GM10248 (cell line): ENCODE data around the gene SIGLEC10.
"Not testable (repeated sequence)": the region's sequence is repeated elsewhere in the genome, so short reads cannot be mapped to it uniquely, and the experiment has no call there.

Experiments
- CTCF ChIA-PET: fragments of 300-600 bp; sonication (Branson Sonifier 250); formaldehyde crosslinking; extraction: SDS; loops from one replicate; lab custom pipeline; 2021; ENCODE audit warnings: antibody characterized with exemption; lab: Yijun Ruan, JAX
- POLR2A ChIA-PET: fragments of 350-650 bp; sonication (Branson Sonifier 250); formaldehyde crosslinking; extraction: SDS; loops from one replicate; lab custom pipeline; 2020; ENCODE audit warnings: antibody characterized with exemption; lab: Yijun Ruan, JAX
- DNase-seq: peaks from one replicate; pipeline ENCODE4 v3.0.0; 2012; ENCODE audit errors: extremely low spot score
- TF ChIP-seq, protein P1 (sequence below): IDR thresholded peaks from 2 replicates; pipeline ENCODE4 v1.5.1; 2012; ENCODE audit warnings: mild to moderate bottlenecking, low read depth; ENCODE audit errors: extremely low read depth, missing control alignments, control extremely low read depth

SIGLEC10 gene

DNA sequence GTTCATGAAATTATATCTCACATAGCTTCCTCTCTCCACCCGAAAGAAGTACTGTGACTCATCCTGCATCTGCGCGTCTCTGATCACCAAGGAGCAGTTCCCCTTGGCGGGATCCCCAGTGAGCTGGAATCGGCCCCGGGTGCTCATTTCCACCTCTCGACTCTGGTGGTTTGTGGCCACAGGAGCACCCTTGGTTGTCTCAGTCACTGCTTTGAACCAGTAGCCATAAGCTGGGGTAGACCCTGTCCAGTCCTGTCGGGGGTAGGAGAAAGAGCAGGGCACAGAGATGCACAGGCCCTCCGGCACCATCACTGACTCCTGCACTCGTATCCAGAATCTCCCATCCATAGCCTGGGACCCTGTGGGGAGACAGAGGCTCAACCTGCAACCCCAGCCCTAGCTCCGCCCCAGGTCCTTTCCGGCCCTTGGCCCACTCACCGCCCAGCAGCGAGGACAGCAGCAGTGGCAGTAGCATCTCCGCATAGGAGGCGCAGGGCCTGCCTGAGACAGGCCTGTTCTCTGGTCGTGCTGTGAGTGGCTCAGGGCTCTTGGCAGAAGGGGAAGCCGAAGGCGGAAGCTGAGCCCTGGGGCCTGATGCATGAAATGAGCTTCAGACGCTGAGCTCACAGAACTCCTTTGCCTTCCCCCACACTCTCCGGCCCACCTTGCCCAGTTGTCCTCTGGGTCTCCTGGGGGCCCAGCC lies at the start of gene SIGLEC10:
Gene SIGLEC10, minus strand, starts transcription at position 536 of the 703 bp plus-strand sequence. Its CDS starts 61 bp downstream, at position 475.
- CTCF ChIA-PET: interaction anchor here (0.6 to 13.4 kb wide), 16 partner anchors 8 to 253 kb away, joined by 3 to 168 read pairs (median 4); no protein-coding TSS in a partner anchor
- POLR2A ChIA-PET: interaction anchor here (1.0 to 2.4 kb wide), 3 partner anchors 22 to 78 kb away, joined by 5 to 11 read pairs (median 7); no protein-coding TSS in a partner anchor
- TF ChIP-seq, protein P1, sequence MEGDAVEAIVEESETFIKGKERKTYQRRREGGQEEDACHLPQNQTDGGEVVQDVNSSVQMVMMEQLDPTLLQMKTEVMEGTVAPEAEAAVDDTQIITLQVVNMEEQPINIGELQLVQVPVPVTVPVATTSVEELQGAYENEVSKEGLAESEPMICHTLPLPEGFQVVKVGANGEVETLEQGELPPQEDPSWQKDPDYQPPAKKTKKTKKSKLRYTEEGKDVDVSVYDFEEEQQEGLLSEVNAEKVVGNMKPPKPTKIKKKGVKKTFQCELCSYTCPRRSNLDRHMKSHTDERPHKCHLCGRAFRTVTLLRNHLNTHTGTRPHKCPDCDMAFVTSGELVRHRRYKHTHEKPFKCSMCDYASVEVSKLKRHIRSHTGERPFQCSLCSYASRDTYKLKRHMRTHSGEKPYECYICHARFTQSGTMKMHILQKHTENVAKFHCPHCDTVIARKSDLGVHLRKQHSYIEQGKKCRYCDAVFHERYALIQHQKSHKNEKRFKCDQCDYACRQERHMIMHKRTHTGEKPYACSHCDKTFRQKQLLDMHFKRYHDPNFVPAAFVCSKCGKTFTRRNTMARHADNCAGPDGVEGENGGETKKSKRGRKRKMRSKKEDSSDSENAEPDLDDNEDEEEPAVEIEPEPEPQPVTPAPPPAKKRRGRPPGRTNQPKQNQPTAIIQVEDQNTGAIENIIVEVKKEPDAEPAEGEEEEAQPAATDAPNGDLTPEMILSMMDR: no peak
- DNase-seq: peak; percentile 85

GRCh38 chr19:51466723-51467122 lies 49.3 kb upstream of the SIGLEC10 start:
- POLR2A ChIA-PET: no interaction called here
- TF ChIP-seq, protein P1: no peak
- DNase-seq: no peak
- CTCF ChIA-PET: interaction anchor here (0.8 to 3.1 kb wide), 6 partner anchors 8 to 195 kb away, joined by 3 to 11 read pairs (median 5); no protein-coding TSS in a partner anchor

GRCh38 chr19:51463976-51464581 lies 46.6 kb upstream of the SIGLEC10 start:
- DNase-seq, POLR2A ChIA-PET, CTCF ChIA-PET: not testable (repeated sequence)

DNA sequence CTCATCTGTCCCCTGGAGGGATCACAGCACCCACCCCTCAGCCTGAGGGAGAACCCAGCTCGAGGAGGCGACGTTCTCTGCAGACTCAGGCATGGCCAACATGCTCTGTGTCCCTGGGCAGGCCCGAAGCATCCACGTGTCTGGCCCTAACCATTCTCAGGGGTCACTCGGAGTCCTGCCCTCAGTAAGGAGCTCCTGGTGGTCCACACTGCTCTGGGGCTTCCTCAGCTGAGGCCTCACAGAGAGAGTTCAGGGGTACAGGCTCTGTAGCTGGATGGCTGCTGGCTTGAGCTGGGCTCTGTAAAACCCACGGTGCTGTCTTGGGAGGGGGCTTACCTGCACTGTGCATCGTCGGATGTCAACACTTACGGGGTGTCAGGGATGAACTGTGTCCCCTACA lies 45.2 kb upstream of the SIGLEC10 start:
- TF ChIP-seq, protein P1: no peak
- CTCF ChIA-PET: interaction anchor here (0.9 to 3.5 kb wide), 7 partner anchors 11 to 315 kb away, joined by 3 to 26 read pairs (median 4); no protein-coding TSS in a partner anchor
- POLR2A ChIA-PET: interaction anchor here (0.7 kb wide), 1 partner anchor 174 kb away, joined by 5 read pairs; no protein-coding TSS in a partner anchor

DNA sequence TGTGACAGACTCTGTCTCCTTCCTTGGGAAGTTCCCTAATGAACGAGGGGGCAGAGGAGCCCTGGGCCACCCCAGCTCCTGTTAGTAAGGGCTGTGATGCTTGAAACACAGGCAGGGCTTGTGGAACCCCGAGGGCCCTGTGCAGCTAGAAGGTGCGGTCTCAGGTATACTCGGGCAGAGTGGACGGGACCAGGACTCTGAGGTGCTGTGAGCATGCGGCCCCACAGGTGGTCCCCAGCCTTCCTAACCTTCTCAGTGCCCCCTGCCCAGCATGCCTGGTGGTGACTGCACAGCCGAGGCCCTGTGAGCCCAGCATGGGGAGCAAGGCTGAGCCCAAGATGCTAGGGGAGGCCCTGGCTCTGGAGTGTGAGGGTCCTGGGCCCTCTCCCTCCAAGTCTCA lies 44.8 kb upstream of the SIGLEC10 start:
- CTCF ChIA-PET: interaction anchor here (0.9 to 3.5 kb wide), 6 partner anchors 11 to 198 kb away, joined by 3 to 26 read pairs (median 4); no protein-coding TSS in a partner anchor

More for the DNA sequence above, 45.2 kb upstream of the SIGLEC10 start:
- DNase-seq: no peak

DNA sequence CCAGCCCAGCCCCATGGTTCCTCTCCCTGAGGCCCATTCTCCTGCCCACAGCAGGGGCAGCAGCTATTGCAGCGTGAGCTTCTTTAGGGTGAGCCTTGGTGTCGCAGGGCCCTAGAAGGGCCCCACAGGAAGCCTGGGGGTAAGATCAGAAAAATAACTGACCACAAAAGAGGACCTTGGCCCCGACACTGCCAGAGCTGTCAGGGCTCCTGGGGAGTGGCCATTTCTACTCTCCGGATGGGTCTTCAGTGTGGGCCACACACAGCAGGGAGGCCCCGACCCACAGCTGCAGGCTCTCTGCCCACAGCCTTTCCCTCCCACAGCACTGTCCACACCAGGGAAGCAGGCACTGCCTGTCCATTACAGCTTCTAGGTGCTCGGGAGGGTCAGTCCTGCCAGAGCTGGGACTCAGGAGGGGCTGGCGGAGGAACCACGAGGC lies 44.3 kb upstream of the SIGLEC10 start:
- ChIA-PET CTCF (interaction anchor here (0.7 to 3.5 kb wide), 6 partner anchors 12 to 198 kb away, joined by 3 to 26 read pairs (median 4); no protein-coding TSS in a partner anchor), POLR2A (no interaction called here)
- TF ChIP-seq, protein P1: no peak
- no peak for DNase-seq

More for the DNA sequence above, 44.8 kb upstream of the SIGLEC10 start:
- no peak for DNase-seq
- POLR2A ChIA-PET: no interaction called here
- TF ChIP-seq, protein P1: no peak
